Neuron (in vitro differentiated cells): ENCODE results near the gene UTP11.
"Not testable (repeated sequence)": the region's sequence is repeated elsewhere in the genome, so short reads cannot be mapped to it uniquely, and the experiment has no call there.

Experiments used
- H2AFZ ChIP-seq: one replicate; pipeline ENCODE4 v1.6.1; 2013; ENCODE audit warnings: low read depth, mild to moderate bottlenecking, inconsistent platforms, low read length, moderate library complexity
- H3K27me3 ChIP-seq: one replicate; pipeline ENCODE4 v1.6.1; 2013; ENCODE audit warnings: low read length; ENCODE audit not compliant: insufficient read depth
- H3K36me3 ChIP-seq: one replicate; pipeline ENCODE4 v1.6.1; 2013; ENCODE audit warnings: low read length; ENCODE audit not compliant: insufficient read depth
- H3K4me1 ChIP-seq: one replicate; pipeline ENCODE4 v1.6.1; 2013; ENCODE audit warnings: low read length; ENCODE audit not compliant: insufficient read depth
- H3K4me3 ChIP-seq: 2 replicates; pipeline ENCODE4 v1.5.1; 2013; ENCODE audit warnings: mild to moderate bottlenecking, low read length, moderate library complexity
- H3K9me3 ChIP-seq: one replicate; pipeline ENCODE4 v1.6.1; 2013; ENCODE audit warnings: low read length

The UTP11 gene

GRCh38 chr1:38027201-38028104, 14.9 kb downstream of the UTP11 start:
- H3K36me3 ChIP-seq = peaks cover 32% of the 10 kb centered on the region
- no peaks in the 10 kb centered on the region for H3K27me3 ChIP-seq
- no peak overlapping the region for H3K4me3 ChIP-seq
- no peak overlapping the region for H2AFZ ChIP-seq
- peaks cover 22% of the 10 kb centered on the region for H3K4me1 ChIP-seq
- no peaks in the 10 kb centered on the region for H3K9me3 ChIP-seq

GRCh38 chr1:38028105-38028591, 15.6 kb downstream of the UTP11 start:
- Histone ChIP-seq H3K27me3 (no peaks in the 10 kb centered on the region), H3K36me3 (peaks cover 26% of the 10 kb centered on the region), H3K4me1 (peaks cover 22% of the 10 kb centered on the region), H3K9me3 (no peaks in the 10 kb centered on the region), H2AFZ (no peak overlapping the region), H3K4me3 (no peak overlapping the region)

GRCh38 chr1:38028671-38029070, 16.1 kb downstream of the UTP11 start:
- no peaks in the 10 kb centered on the region for H3K9me3 ChIP-seq
- H3K36me3 ChIP-seq = peaks cover 21% of the 10 kb centered on the region
- H3K4me1 ChIP-seq = peaks cover 22% of the 10 kb centered on the region
- no peak overlapping the region for H2AFZ ChIP-seq
- H3K4me3 ChIP-seq = no peak overlapping the region
- no peaks in the 10 kb centered on the region for H3K27me3 ChIP-seq

- no peaks in the 10 kb centered on the region for H3K9me3 ChIP-seq
- peaks cover 22% of the 10 kb centered on the region for H3K4me1 ChIP-seq
- no peaks in the 10 kb centered on the region for H3K27me3 ChIP-seq
- H3K4me3 ChIP-seq = no peak overlapping the region
- H2AFZ ChIP-seq = no peak overlapping the region
- H3K36me3 ChIP-seq = peaks cover 16% of the 10 kb centered on the region
Observed at GRCh38 chr1:38029081-38029681, 16.6 kb downstream of the UTP11 start.

GRCh38 chr1:38029685-38030511, 17.4 kb downstream of the UTP11 start:
- no peak overlapping the region for H3K4me3 ChIP-seq
- H3K36me3 ChIP-seq = peaks cover 13% of the 10 kb centered on the region
- peaks cover 22% of the 10 kb centered on the region for H3K4me1 ChIP-seq

GRCh38 chr1:38030596-38031512, 18.3 kb downstream of the UTP11 start:
- H3K4me1 ChIP-seq = peaks cover 22% of the 10 kb centered on the region
- H3K27me3 ChIP-seq = no peaks in the 10 kb centered on the region
- H3K4me3 ChIP-seq = no peak overlapping the region
- peaks cover 4% of the 10 kb centered on the region for H3K36me3 ChIP-seq
- no peaks in the 10 kb centered on the region for H3K9me3 ChIP-seq
- no peak overlapping the region for H2AFZ ChIP-seq

More at GRCh38 chr1:38029685-38030511, 17.4 kb downstream of the UTP11 start:
- Histone ChIP-seq H3K27me3 (no peaks in the 10 kb centered on the region), H3K9me3 (no peaks in the 10 kb centered on the region), H2AFZ (no peak overlapping the region)

GRCh38 chr1:38031513-38031866, 19.0 kb downstream of the UTP11 start:
- no peaks in the 10 kb centered on the region for H3K36me3 ChIP-seq
- H3K27me3 ChIP-seq = no peaks in the 10 kb centered on the region
- H2AFZ ChIP-seq = no peak overlapping the region
- H3K4me1 ChIP-seq = peaks cover 22% of the 10 kb centered on the region
- H3K9me3 ChIP-seq = no peaks in the 10 kb centered on the region
- H3K4me3 ChIP-seq = no peak overlapping the region

- not testable (repeated sequence) for H3K36me3 ChIP-seq, H3K4me3 ChIP-seq, H3K27me3 ChIP-seq, H2AFZ ChIP-seq, H3K9me3 ChIP-seq
- H3K4me1 ChIP-seq = peaks cover 22% of the 10 kb centered on the region
Observed at GRCh38 chr1:38032992-38033391, 20.5 kb downstream of the UTP11 start.

- Histone ChIP-seq H3K27me3 (no peaks in the 10 kb centered on the region), H3K9me3 (no peaks in the 10 kb centered on the region), H3K4me1 (peaks cover 9% of the 10 kb centered on the region), H2AFZ (no peak overlapping the region), H3K36me3 (no peaks in the 10 kb centered on the region), H3K4me3 (no peak overlapping the region)
Observed at GRCh38 chr1:38034871-38035270, 22.3 kb downstream of the UTP11 start.

- Histone ChIP-seq H2AFZ (no peak overlapping the region), H3K36me3 (peaks cover 2% of the 10 kb centered on the region)
Observed at GRCh38 chr1:38037221-38037939, 24.8 kb downstream of the UTP11 start.

GRCh38 chr1:38038861-38039260, 26.3 kb downstream of the UTP11 start:
- H3K36me3 ChIP-seq = peaks cover 3% of the 10 kb centered on the region

More at GRCh38 chr1:38037221-38037939, 24.8 kb downstream of the UTP11 start:
- Histone ChIP-seq H3K4me1 (no peaks in the 10 kb centered on the region), H3K4me3 (no peak overlapping the region), H3K9me3 (no peaks in the 10 kb centered on the region), H3K27me3 (no peaks in the 10 kb centered on the region)

More at GRCh38 chr1:38038861-38039260, 26.3 kb downstream of the UTP11 start:
- H3K4me1 ChIP-seq = peaks cover 9% of the 10 kb centered on the region
- H3K4me3 ChIP-seq = no peak overlapping the region
- H3K9me3 ChIP-seq = no peaks in the 10 kb centered on the region
- H2AFZ ChIP-seq = no peak overlapping the region
- H3K27me3 ChIP-seq = no peaks in the 10 kb centered on the region
